Endothelial cell of umbilical vein (primary cell): Measurements from ENCODE around the gene PELI2. TPM values are rescaled to one million over a fixed set of nuclear protein-coding genes. Genes with fewer than 3 reads are reported as not detected.

Source experiments
- BruUV-seq: library from RNA; stranded (reverse); fragments of 400-500 nt; replicated peaks from 2 replicates; lab custom pipeline; 2021; lab: Mats Ljungman, UMichigan
- CTCF ChIA-PET: fragments of 300-600, 350-600 bp; sonication (Branson Sonifier 250); formaldehyde crosslinking; loops from one replicate; lab custom pipeline; 2021; ENCODE audit warnings: antibody characterized with exemption, inconsistent platforms; lab: Charles Lee
- POLR2A ChIA-PET: fragments of 300-600, 350-600 bp; sonication (Branson Sonifier 250); formaldehyde crosslinking; loops from one replicate; lab custom pipeline; 2021; ENCODE audit warnings: antibody characterized with exemption, inconsistent platforms; lab: Charles Lee
- DNase-seq: peaks from one replicate; pipeline ENCODE4 v3.0.0-alpha.2; 2011; ENCODE audit warnings: low read depth, low spot score
- FAIRE-seq: peaks from 2 replicates; lab custom pipeline; 2011; peaks lifted over from hg19 to GRCh38; lab: Jason Lieb, UNC
- H2AFZ ChIP-seq: 2 replicates; pipeline ENCODE4 v1.6.0; 2012; ENCODE audit warnings: low read depth, low read length, control low read depth, inconsistent platforms
- H3K27ac ChIP-seq: 2 replicates; pipeline ENCODE4 v1.5.1; 2011; ENCODE audit warnings: low read depth, mild to moderate bottlenecking, control low read depth, low read length, moderate library complexity; ENCODE audit not compliant: insufficient read depth
- H3K27me3 ChIP-seq, 2 experiments: 2 replicates each; pipeline versions ENCODE4 v1.6.0 to v1.6.1; 2011; ENCODE audit warnings: low read length in 2 of 2, mixed read lengths in 1 of 2; ENCODE audit not compliant: control insufficient read depth in 2 of 2, insufficient read depth in 2 of 2
- H3K36me3 ChIP-seq, 2 experiments: 2 replicates in 1 of 2; 3 replicates in 1 of 2; pipeline ENCODE4 v1.5.1; 2011; ENCODE audit warnings: low read length in 2 of 2, mild to moderate bottlenecking in 1 of 2, moderate library complexity in 1 of 2; ENCODE audit not compliant: control insufficient read depth in 2 of 2, insufficient read depth in 2 of 2; ENCODE audit errors: extremely low read depth in 1 of 2
- H3K4me1 ChIP-seq: 3 replicates; pipeline ENCODE4 v1.5.1; 2011; ENCODE audit warnings: mild to moderate bottlenecking, low read length; ENCODE audit not compliant: control insufficient read depth, insufficient read depth; ENCODE audit errors: extremely low read depth
- H3K4me2 ChIP-seq: 2 replicates; pipeline ENCODE4 v1.6.1; 2011; ENCODE audit warnings: low read length, control low read depth, mixed read lengths; ENCODE audit not compliant: insufficient read depth
- H3K4me3 ChIP-seq, 3 experiments: fragments of 200-600 bp in 1 of 3; sonication (generic), shearing (Covaris generic) in 1 of 3; replicated peaks in 1 of 3; 2 replicates each; pipeline ENCODE4 v1.5.1; 2011 to 2016; ENCODE audit warnings: control low read depth in 3 of 3, low read length in 3 of 3, mild to moderate bottlenecking in 2 of 3, inconsistent platforms in 1 of 3, low read depth in 1 of 3, moderate library complexity in 1 of 3; ENCODE audit not compliant: insufficient read depth in 1 of 3
- H3K79me2 ChIP-seq: 2 replicates; pipeline ENCODE4 v1.6.0; 2012; ENCODE audit warnings: low read length, inconsistent platforms; ENCODE audit not compliant: control insufficient read depth, insufficient read depth
- H3K9ac ChIP-seq: replicated peaks from 2 replicates; pipeline ENCODE3; 2011; ENCODE audit warnings: low read length, control low read depth; ENCODE audit not compliant: insufficient read depth; ENCODE audit errors: extremely low read depth
- H3K9me1 ChIP-seq: replicated peaks from 3 replicates; pipeline ENCODE4 v1.6.0; 2011; ENCODE audit warnings: mild to moderate bottlenecking, low read length; ENCODE audit not compliant: control insufficient read depth, insufficient read depth; ENCODE audit errors: extremely low read depth
- H3K9me3 ChIP-seq: replicated peaks from 2 replicates; pipeline ENCODE4 v1.5.1; 2012; ENCODE audit warnings: low read length, inconsistent platforms; ENCODE audit not compliant: control insufficient read depth, insufficient read depth
- H4K20me1 ChIP-seq: replicated peaks from 2 replicates; pipeline ENCODE3; 2011; ENCODE audit warnings: mild to moderate bottlenecking, low read length; ENCODE audit not compliant: control insufficient read depth, insufficient read depth; ENCODE audit errors: extremely low read depth
- EZH2 ChIP-seq: IDR thresholded peaks from 2 replicates; pipeline ENCODE4 v1.6.1; 2012; ENCODE audit warnings: borderline replicate concordance, low read depth, mild to moderate bottlenecking, moderate library complexity, low read length, inconsistent platforms; ENCODE audit not compliant: severe bottlenecking
- FOS ChIP-seq: IDR thresholded peaks from 2 replicates; pipeline ENCODE4 v1.6.1; 2011; ENCODE audit warnings: mild to moderate bottlenecking, low read length, moderate library complexity, borderline replicate concordance; ENCODE audit not compliant: insufficient read depth
- GATA2 ChIP-seq: IDR thresholded peaks from 2 replicates; pipeline ENCODE4 v1.7.0; 2011; ENCODE audit warnings: low read depth, mild to moderate bottlenecking, moderate library complexity, mixed read lengths, low read length; ENCODE audit not compliant: insufficient read length, insufficient read depth
- JUN ChIP-seq: IDR thresholded peaks from 2 replicates; pipeline ENCODE4 v1.6.1; 2011; ENCODE audit warnings: borderline replicate concordance, low read depth; ENCODE audit not compliant: insufficient read length, insufficient read depth
- MYC ChIP-seq: IDR thresholded peaks from one replicate; pipeline ENCODE4 v1.6.1; 2011; ENCODE audit warnings: mild to moderate bottlenecking, low read depth, low read length
- POLR2A ChIP-seq: IDR thresholded peaks from 2 replicates; pipeline ENCODE4 v1.6.1; 2012; ENCODE audit warnings: low read depth, mild to moderate bottlenecking, control low read depth, low read length
- POLR2AphosphoS5 ChIP-seq: IDR thresholded peaks from 2 replicates; pipeline ENCODE4 v1.6.1; 2012; ENCODE audit warnings: low read depth, mild to moderate bottlenecking, control low read depth, low read length, moderate library complexity; ENCODE audit not compliant: insufficient read depth
- dilution Hi-C: fragments of 300-500 bp; cut with MboI; formaldehyde crosslinking; loops from one replicate; pipeline ENCODE4 v1.15.0; 2019; ENCODE audit warnings: low sequenced_read_pairs; ENCODE audit not compliant: extremely low pct_ligation_motif_present
- intact Hi-C: fragments of 100-400 bp; cut with micrococcal nuclease; formaldehyde crosslinking; loops from one replicate; pipeline ENCODE4 v1.10.0; 2022
- polyA plus RNA-seq, 4 experiments: library from polyadenylated mRNA; depleted of rRNA in 3 of 4; stranded (reverse) in 3 of 4; unstranded in 1 of 4; fragments of >200 nt; gene quantifications; 2 replicates each; pipeline versions ENCODE4 v1.2.1 to v1.2.3, GENCODE V29; 2011 to 2012; ENCODE audit warnings: missing spikeins in 1 of 4
- total RNA-seq: library from RNA; stranded (reverse); gene quantifications from 2 replicates; pipeline ENCODE4 v1.2.3, GENCODE V29; 2021
- TF ChIP-seq, protein P1 (sequence below), 2 donors: IDR thresholded peaks; 1 replicate in 1 of 2; 2 replicates in 1 of 2; pipeline ENCODE4 v1.5.1; 2011; ENCODE audit warnings: low read length in 2 of 2, mild to moderate bottlenecking in 2 of 2, moderate library complexity in 2 of 2, control low read depth in 1 of 2, inconsistent platforms in 1 of 2, low read depth in 1 of 2; ENCODE audit not compliant: insufficient read depth in 1 of 2; ENCODE audit errors: extremely low read depth in 1 of 2
- TF ChIP-seq, protein P2 (sequence below): IDR thresholded peaks from 2 replicates; pipeline ENCODE4 v1.6.1; 2011; ENCODE audit not compliant: insufficient read depth, insufficient read length

PELI2 gene
- total and polyA plus RNA-seq, 2 donors (not counting 3 experiments of a cell fraction or from before 2014, with no cell fraction given), result 11.5 to 13.0 TPM

DNA sequence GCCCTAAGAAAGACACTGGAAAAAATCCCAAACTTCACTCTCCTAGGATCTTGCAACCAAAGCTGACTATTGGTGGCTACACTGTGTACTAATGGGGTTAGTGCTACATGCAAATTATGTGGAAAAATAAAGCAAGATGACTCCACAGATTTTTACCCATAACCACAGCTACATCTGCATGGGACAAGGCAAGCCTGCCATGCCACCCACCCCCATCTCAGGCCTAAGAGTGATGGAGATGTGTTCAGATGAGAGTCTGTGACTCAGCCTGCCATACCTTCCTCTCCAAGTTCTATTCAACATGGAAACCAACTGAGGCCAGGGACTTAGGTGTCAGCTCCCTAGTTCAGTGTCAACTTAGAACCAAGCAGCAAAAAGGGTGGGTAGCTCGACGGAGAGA, 206.2 kb downstream of the PELI2 start:
- CTCF ChIA-PET, result interaction anchor here (0.9 to 3.9 kb wide), 5 partner anchors 16 to 50 kb away, joined by 3 to 18 read pairs (median 4); no protein-coding TSS in a partner anchor
- no peaks in the 10 kb centered on the region for H3K9me3 ChIP-seq
- H3K36me3 ChIP-seq, result no peaks in the 10 kb centered on the region
- no peak overlapping the region for H3K27ac ChIP-seq
- H4K20me1 ChIP-seq, result no peaks in the 10 kb centered on the region
- no peak overlapping the region for H3K9ac ChIP-seq
- peaks cover 0 to 1% of the 10 kb centered on the region in 2 experiments for H3K27me3 ChIP-seq
- TF ChIP-seq POLR2A (no peak), JUN (no peak), FOS (no peak), MYC (no peak), EZH2 (no peak), GATA2 (no peak), POLR2AphosphoS5 (no peak)
- TF ChIP-seq, protein P1, sequence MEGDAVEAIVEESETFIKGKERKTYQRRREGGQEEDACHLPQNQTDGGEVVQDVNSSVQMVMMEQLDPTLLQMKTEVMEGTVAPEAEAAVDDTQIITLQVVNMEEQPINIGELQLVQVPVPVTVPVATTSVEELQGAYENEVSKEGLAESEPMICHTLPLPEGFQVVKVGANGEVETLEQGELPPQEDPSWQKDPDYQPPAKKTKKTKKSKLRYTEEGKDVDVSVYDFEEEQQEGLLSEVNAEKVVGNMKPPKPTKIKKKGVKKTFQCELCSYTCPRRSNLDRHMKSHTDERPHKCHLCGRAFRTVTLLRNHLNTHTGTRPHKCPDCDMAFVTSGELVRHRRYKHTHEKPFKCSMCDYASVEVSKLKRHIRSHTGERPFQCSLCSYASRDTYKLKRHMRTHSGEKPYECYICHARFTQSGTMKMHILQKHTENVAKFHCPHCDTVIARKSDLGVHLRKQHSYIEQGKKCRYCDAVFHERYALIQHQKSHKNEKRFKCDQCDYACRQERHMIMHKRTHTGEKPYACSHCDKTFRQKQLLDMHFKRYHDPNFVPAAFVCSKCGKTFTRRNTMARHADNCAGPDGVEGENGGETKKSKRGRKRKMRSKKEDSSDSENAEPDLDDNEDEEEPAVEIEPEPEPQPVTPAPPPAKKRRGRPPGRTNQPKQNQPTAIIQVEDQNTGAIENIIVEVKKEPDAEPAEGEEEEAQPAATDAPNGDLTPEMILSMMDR (IDR thresholded peaks at IDR 0.05; ENCODE audit: extremely low read depth in 1 of 2, insufficient read depth in 1 of 2, low read depth in 1 of 2, low read length in 2 of 2), result no peak
- TF ChIP-seq, protein P2, sequence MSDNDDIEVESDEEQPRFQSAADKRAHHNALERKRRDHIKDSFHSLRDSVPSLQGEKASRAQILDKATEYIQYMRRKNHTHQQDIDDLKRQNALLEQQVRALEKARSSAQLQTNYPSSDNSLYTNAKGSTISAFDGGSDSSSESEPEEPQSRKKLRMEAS, result no peak
- H3K4me1 ChIP-seq, result no peaks in the 10 kb centered on the region
- dilution Hi-C loops, result no loop called here
- no peak overlapping the region for H3K4me3 ChIP-seq
- H3K79me2 ChIP-seq, result no peaks in the 10 kb centered on the region
- intact Hi-C loops, result no loop called here
- FAIRE-seq (no peak), DNase-seq (no peak)
- BruUV-seq, result no TSS peak
- no peaks in the 10 kb centered on the region for H3K9me1 ChIP-seq
- H2AFZ ChIP-seq, result no peak overlapping the region
- POLR2A ChIA-PET, result no interaction called here
- H3K4me2 ChIP-seq, result no peak overlapping the region
